ENCODE data around the gene SNX25. TPM values are rescaled to one million over a fixed set of nuclear protein-coding genes. Genes with fewer than 3 reads are reported as not detected.
"Not testable (repeated sequence)": the region's sequence is repeated elsewhere in the genome, so short reads cannot be mapped to it uniquely, and the experiment has no call there.

The SNX25 gene
- total and polyA plus RNA-seq, 10 donors, result 9.6 to 49.6 (median 35.2) TPM

GRCh38 chr4:185361872-185362271, 152.5 kb downstream of the SNX25 start:
- H3K4me1 ChIP-seq, result no peaks in the 10 kb centered on the region
- DNase-seq, result no peak
- intact Hi-C loops (cut with DNase I; ENCODE audit: low total_unique reads), result no loop called here
- WGBS, 5 donors, result 90 to 95% (median 92%) methylated on average over 3 of the region's 3 CpGs
- no peak for TF ChIP-seq POLR2A (IDR thresholded peaks at IDR 0.05)
- H3K36me3 ChIP-seq, result peaks cover 0 to 66% (median 6%) of the 10 kb centered on the region in 6 donors
- no peak overlapping the region for H3K27ac ChIP-seq
- H3K27me3 ChIP-seq (replicated peaks in 1 of 7), result no peaks in the 10 kb centered on the region
- no peak overlapping the region for H3K4me3 ChIP-seq
- no peaks in the 10 kb centered on the region for H3K9me3 ChIP-seq

GRCh38 chr4:185362570-185362969, 153.2 kb downstream of the SNX25 start:
- H3K27me3 ChIP-seq (replicated peaks in 1 of 7); H3K4me1 ChIP-seq; H3K4me3 ChIP-seq; DNase-seq; intact Hi-C loops (cut with DNase I; ENCODE audit: low total_unique reads); H3K9me3 ChIP-seq; H3K27ac ChIP-seq: not testable (repeated sequence)
- WGBS, 5 donors, result 87 to 93% (median 89%) methylated on average over 6 of the region's 6 CpGs
- H3K36me3 ChIP-seq, result peaks cover 0 to 59% (median 6%) of the 10 kb centered on the region in 6 donors

- H3K4me3 ChIP-seq, result no peak overlapping the region
- TF ChIP-seq POLR2AphosphoS5 (IDR thresholded peaks at IDR 0.05), result no peak
- no peak for TF ChIP-seq CTCF (IDR thresholded peaks at IDR 0.05 in 8 of 11, conservative IDR thresholded peaks at IDR 0.05 in 3 of 11)
- no peak for TF ChIP-seq POLR2A (IDR thresholded peaks at IDR 0.05)
- H3K27me3 ChIP-seq (replicated peaks in 1 of 7), result no peaks in the 10 kb centered on the region
- H3K36me3 ChIP-seq, result peaks cover 0 to 57% (median 6%) of the 10 kb centered on the region in 6 donors
- no peak for DNase-seq
- no peaks in the 10 kb centered on the region for H3K4me1 ChIP-seq
- intact Hi-C loops (cut with DNase I; ENCODE audit: low total_unique reads), result no loop called here
- 90 to 95% (median 93%) methylated on average over 3 of the region's 3 CpGs for WGBS, 5 donors
- H3K27ac ChIP-seq, result no peak overlapping the region
- H3K9me3 ChIP-seq, result no peaks in the 10 kb centered on the region
Observed at GRCh38 chr4:185363251-185363650, 153.9 kb downstream of the SNX25 start.

- no peak for DNase-seq
- TF ChIP-seq POLR2A (IDR thresholded peaks at IDR 0.05) (no peak), CTCF (IDR thresholded peaks at IDR 0.05 in 8 of 11, conservative IDR thresholded peaks at IDR 0.05 in 3 of 11) (no peak), POLR2AphosphoS5 (IDR thresholded peaks at IDR 0.05) (no peak)
- peaks cover 0 to 46% (median 6%) of the 10 kb centered on the region in 6 donors for H3K36me3 ChIP-seq
- no peaks in the 10 kb centered on the region for H3K9me3 ChIP-seq
- H3K27ac ChIP-seq, result no peak overlapping the region
- WGBS, 5 donors, result 91 to 98% (median 95%) methylated on average over 5 of the region's 5 CpGs
- no peaks in the 10 kb centered on the region for H3K4me1 ChIP-seq
- no peaks in the 10 kb centered on the region for H3K27me3 ChIP-seq (replicated peaks in 1 of 7)
- no peak overlapping the region for H3K4me3 ChIP-seq
- intact Hi-C loops (cut with DNase I; ENCODE audit: low total_unique reads), result no loop called here
Observed at GRCh38 chr4:185364886-185365285, 155.5 kb downstream of the SNX25 start.

- intact Hi-C loops (cut with DNase I; ENCODE audit: low total_unique reads), result no loop called here
- DNase-seq, result no peak
- no peaks in the 10 kb centered on the region for H3K4me1 ChIP-seq
- TF ChIP-seq POLR2A (IDR thresholded peaks at IDR 0.05) (no peak), CTCF (IDR thresholded peaks at IDR 0.05 in 8 of 11, conservative IDR thresholded peaks at IDR 0.05 in 3 of 11) (no peak), POLR2AphosphoS5 (IDR thresholded peaks at IDR 0.05) (no peak)
- no peaks in the 10 kb centered on the region for H3K27me3 ChIP-seq (replicated peaks in 1 of 7)
- H3K4me3 ChIP-seq, result no peak overlapping the region
- 87 to 94% (median 89%) methylated on average over 3 of the region's 3 CpGs for whole genome bisulfite sequencing, 5 donors
- H3K36me3 ChIP-seq, result peaks cover 0 to 45% (median 4%) of the 10 kb centered on the region in 6 donors
- H3K9me3 ChIP-seq, result no peaks in the 10 kb centered on the region
- no peak overlapping the region for H3K27ac ChIP-seq
Observed at GRCh38 chr4:185369731-185370130, 160.3 kb downstream of the SNX25 start.
